ENCODE results near the gene DNMT1.
"Not testable (repeated sequence)": the region's sequence is repeated elsewhere in the genome, so short reads cannot be mapped to it uniquely, and the experiment has no call there.

DNMT1 gene

DNA sequence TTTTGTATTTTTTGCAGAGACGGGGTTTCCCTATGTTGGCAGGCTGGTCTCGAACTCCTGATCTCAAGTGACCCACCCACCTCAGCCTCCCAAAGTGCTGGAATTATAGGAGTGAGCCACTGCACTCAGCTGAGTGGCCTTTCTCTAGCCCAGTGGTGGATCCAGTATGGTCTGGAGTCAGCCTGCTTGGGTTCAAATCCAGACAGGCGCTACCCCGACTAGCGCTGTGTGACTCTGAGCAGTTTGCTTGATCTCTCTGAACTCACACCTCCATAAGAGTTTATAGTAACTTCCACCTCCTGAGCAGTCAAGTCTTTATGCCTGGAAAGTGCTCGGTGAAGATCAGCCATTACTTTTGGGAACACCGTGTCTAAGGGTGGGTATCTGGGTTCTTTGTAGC, 25.9 kb upstream of the DNMT1 start:
- no peak for DNase-seq

- DNase-seq, result no peak
These were observed 24.9 kb upstream of the DNMT1 start for GRCh38 chr19:10219678-10220077.

GRCh38 chr19:10217085-10217484, 22.3 kb upstream of the DNMT1 start:
- no peak for DNase-seq

DNA sequence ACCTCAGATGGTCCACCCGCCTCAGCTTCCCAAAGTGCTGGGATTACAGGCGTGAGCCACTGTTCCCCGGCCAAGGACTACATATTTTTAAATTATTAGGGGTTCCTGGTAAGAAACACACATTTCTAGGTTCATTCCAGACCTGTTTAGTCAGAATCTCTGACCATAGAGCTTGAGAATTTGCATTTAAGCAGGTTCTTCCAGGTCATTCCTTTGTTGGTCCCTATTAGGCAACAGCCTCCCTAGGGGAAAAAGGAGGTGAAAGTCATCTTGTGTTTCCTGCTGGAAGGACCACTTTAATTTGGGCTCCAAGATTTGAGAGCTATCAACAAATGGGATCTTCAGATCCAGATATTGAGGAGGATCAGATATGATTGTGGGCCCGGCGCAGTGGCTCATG, 20.0 kb upstream of the DNMT1 start:
- DNase-seq, result no peak

- no peak for DNase-seq
These were observed 16.9 kb upstream of the DNMT1 start for GRCh38 chr19:10211691-10212090.

DNA sequence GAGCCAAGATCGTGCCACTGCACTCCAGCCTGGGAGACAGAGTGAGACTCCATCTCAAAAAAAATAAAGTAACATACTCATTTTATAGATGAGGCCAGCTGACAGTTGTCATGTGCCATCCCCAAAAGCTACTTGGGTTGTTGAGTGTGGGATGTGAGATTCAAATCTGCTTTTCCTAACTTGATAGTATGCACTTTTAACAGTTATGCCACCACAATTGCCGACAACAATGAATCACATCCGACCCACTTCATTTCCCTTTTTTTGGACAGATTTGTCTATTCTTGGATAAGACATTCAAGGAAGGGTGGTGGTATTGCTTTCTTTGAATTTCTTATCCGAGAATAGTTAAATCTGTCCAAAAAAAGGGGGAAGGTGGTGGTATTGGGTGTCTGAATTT, 16.3 kb upstream of the DNMT1 start:
- no peak for DNase-seq

- DNase-seq, result no peak
These were observed 14.6 kb upstream of the DNMT1 start for GRCh38 chr19:10209315-10209714.

DNA sequence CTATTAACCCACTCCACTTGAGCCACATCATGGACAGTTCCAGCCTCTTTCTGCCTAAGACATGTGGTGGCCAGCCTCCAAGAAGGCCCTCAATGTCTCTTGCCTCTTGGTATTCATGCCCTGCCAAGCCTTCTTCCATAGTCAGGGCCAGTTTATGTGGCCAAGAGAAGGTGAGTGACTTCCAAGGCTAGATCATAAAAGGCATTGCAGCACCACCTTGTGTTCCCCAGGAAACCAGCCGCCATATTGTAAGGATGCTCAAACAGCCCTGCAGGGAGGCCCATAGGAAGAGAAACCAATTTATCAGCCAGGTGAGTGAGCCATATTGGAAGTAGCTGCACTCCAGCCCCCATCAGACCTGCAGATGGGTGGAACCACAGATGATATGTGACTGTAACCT, 12.3 kb upstream of the DNMT1 start:
- DNase-seq, result no peak

- DNase-seq, result no peak
These were observed 11.6 kb upstream of the DNMT1 start for GRCh38 chr19:10206226-10206885.

DNA sequence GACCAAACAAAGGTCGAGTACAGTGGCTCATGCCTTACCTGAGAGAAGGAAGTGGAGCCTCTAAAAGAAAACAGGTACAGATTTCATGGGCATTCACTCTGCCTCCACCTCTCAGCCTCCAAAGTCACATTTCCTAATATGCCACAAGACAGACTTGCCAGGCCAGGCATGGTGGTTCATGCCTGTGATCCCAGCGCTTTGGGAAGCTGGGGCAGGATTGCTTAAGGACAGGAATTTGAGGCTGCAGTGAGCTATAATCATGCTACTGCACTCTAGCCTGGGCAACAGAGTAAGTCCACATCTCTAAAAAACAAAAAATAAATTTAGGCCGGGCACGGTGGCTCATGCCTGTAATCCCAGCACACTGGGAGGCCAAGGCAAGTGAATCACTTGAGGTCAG, 10.9 kb upstream of the DNMT1 start:
- no peak for DNase-seq

DNA sequence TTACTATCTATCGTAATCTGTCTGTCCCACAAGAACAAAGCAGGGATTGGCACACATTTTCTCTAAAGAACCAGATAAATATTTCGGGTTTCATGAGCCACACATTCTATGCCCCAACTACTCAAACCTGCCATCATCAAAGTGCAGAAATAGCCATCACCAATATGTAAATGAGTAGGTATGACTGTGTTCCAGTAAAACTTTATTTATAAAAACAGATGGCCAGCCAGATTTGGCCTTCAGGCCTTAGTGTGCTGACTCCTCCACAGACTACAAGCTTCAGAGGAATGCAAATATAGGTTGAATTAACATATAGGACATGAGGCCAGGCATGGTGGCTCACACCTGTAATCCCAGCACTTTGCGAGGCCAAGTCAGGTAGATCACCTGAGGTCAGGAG, 8.9 kb upstream of the DNMT1 start:
- no peak for DNase-seq

DNA sequence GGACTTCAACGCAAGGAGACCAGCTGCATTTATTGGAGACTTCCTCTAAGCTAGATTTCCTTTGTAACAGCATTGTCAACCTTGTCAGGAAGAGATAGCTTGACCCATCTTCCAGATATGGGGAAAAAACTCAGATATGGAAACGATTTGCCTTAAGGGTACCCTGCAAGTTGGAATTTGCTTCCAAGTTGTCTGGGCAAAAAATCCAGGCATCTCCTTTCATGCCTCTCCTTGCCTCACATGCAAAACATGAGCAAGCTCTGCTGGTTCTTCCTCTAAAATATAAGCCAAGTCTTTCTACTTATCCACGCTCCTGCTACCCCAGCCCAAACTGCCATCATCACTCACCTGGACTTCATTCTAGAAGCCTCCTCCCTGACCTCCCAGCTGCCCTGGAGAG, 6.4 kb upstream of the DNMT1 start:
- no peak for DNase-seq

GRCh38 chr19:10200101-10200500, 5.3 kb upstream of the DNMT1 start:
- DNase-seq, result not testable (repeated sequence)

DNA sequence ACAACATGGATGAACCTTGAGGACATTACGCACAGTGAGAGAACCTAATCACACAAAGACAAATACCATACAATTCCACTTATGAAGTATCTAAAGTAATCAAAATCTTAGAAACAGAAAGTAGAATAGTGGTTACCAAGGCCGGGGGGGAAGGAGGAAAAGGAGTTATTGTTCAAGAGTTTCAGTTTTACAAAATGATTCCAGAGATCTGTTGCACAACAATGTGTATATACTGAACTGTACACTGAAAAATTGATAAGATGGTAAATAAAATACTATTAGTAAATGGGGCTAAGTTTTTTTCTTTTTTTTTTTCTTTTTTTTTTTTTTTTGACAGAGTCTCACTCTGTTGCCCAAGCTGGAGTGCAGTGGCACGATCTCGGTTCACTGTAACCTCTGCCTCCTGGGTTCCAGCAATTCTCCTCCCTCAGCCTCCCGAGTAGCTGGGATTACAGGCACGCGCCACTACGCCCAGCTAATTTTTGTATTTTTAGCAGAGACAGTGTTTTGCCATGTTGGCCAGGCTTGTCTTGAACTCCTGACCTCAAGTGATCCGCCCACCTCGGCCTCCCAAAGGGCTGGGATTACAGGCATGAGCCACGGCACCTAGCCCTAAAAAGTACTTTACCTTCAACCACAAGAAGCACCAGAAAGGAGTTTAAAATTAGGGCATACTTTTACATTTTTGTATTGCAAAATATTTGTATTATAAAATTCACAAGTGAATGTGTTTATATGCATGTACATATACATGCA, 4.3 kb upstream of the DNMT1 start:
- DNase-seq, result not testable (repeated sequence)

DNA sequence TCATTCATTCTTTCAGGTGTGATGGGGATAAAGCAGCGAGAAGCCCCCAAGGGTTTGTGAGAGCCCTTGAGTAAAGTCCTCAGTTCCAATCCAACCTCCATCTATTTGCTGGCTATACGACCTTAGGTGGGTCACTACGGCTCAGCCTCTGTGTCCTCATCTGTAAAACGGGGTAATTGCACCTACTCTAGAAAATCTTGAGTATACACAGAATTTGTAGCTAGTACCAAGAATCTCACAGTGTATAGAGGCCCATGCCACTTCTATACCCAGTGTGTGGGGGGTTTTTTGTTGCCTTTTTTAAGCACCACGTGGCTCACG, 406 bp upstream of the DNMT1 start:
- no peak for DNase-seq

DNA sequence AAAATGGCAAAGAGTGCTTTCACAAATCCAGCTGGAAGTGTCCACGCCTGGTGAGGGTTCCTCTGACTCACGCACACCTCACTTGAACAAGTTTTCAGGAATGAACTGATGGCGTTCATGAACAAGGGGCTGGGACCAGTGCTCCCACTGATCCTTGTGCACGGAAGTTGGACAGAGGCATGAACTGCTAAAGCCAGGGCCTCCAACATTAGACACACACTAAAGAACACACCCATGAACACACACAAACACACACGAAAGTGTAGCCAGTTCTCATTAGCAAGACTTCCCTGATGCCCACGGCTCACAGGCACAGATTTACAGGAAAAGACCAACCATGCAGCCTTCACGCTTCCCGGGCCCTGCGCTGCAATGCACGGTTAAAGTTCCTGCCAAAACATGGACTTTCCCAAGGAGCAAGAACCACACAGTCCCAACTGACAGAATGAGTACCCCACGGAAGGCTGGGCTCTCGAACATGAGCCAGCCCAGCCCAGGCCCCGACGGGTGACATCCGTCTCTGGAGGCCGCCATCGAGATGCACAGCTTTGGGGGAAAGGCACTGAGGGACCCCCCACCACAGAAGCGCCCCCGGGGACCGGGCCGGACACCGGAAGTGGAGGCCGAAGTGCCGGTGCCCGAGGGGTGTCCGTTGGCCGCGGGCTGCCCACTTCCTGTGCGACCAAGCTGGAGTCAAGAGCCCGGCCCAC, 808 bp downstream of the DNMT1 start:
- DNase-seq, result no peak

GRCh38 chr19:10192922-10193321, 1.8 kb downstream of the DNMT1 start:
- DNase-seq, result no peak

DNA sequence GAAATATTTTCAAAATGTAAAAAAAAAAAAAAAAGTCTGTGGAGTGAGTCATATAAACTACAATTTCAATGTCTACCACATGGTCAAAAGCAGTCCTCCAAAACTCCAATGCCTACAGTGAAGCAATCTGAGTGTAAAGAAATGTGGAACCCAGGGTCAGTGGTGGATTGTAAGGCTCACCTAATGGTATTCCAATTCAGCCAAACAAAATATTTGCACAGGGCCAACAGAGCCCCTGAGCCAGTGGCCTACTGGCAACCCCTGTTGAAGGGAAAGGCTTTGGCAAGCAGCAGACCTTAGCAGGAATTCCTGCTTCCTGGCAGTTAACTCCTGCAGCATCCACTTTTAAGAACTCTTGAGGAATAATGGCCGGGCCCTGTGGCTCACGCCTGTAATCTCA, 3.4 kb downstream of the DNMT1 start:
- DNase-seq, result no peak

- DNase-seq, result no peak
These were observed 4.7 kb downstream of the DNMT1 start for GRCh38 chr19:10190026-10190425.

- no peak for DNase-seq
These were observed 5.1 kb downstream of the DNMT1 start for GRCh38 chr19:10189616-10190015.

GRCh38 chr19:10187315-10187714, 7.4 kb downstream of the DNMT1 start:
- no peak for DNase-seq

DNA sequence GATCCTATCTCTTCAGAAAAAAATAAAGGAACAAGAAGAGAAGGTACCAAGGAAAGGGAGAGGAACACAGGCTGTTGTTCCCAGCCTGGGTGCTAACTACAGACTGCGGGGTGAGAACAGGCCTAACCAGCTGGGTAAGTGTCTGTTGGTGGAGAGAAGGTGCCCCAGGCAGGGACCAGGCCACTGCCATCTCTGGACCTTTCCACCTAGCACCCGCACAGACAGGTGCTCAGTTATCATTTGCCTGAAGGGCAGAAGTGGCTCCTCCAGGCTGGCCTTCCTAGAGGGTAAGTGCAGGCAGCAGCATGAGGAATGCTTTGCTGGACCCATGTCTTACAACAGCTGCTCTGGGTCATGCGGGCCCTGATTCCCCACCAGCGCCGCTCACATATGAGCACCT, 10.1 kb downstream of the DNMT1 start:
- DNase-seq, result no peak

DNA sequence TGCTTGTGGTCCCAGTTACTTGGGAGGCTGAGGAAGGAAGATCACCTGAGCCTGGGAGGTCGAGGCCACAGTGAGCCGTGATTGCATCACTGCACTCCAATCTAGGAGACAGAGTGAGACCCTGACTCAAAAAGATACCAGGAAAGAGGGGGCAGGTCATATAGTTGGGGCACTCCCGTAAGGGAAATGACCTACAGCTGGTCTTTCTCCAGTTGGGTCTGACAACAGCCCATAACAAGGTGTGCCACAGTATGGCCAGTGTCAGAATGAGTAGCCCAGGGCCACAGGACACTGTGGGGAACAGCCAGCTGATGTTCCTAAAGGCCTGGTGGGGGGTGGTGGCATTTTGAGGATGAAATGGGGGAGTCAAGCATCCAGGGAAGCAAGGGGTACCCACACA, 10.8 kb downstream of the DNMT1 start:
- DNase-seq, result no peak

DNA sequence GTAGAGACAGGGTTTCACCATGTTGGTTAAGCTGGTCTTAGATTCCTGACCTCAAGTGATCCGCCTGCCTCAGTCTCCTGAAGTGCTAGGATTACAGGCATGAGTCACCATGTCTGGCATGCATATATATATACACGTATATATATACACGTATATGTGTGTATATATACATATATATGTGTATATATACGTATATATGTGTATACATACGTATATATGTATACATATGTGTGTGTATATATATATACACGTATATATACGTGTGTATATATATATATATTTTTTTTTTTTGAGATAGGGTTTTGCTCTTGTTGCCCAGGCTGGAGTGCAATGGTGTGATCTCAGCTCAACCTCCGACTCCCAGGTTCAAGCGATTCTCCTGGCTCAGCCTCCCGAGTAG, 11.9 kb downstream of the DNMT1 start:
- no peak for DNase-seq
